Suppressor macrophage treated with lipopolysaccharide for 4 hours (primary cell): ENCODE results near the gene BRDT.

Experiments used
- DNase-seq: peaks from one replicate; pipeline ENCODE4 v3.0.0-alpha.2; 2020

Gene BRDT

GRCh38 chr1:91949356-91949699 lies at the start of gene BRDT:
Gene BRDT (plus strand): TSS chr1:91949401. CDS start chr1:91962755, 13,354 bp downstream.
- no peak for DNase-seq

- no peak for DNase-seq
Observed at GRCh38 chr1:91900562-91900961, 48.6 kb upstream of the BRDT start.

- no peak for DNase-seq
Observed at GRCh38 chr1:91901231-91901630, 48.0 kb upstream of the BRDT start.

GRCh38 chr1:91912266-91912665 lies 36.9 kb upstream of the BRDT start:
- DNase-seq = no peak

GRCh38 chr1:91913018-91913417 lies 36.2 kb upstream of the BRDT start:
- DNase-seq = no peak

- DNase-seq = no peak
Observed at GRCh38 chr1:91916046-91916445, 33.2 kb upstream of the BRDT start.

- DNase-seq = no peak
Observed at GRCh38 chr1:91916811-91917460, 32.3 kb upstream of the BRDT start.

- DNase-seq = no peak
Observed at GRCh38 chr1:91919962-91920361, 29.2 kb upstream of the BRDT start.

- no peak for DNase-seq
Observed at GRCh38 chr1:91924146-91924545, 25.1 kb upstream of the BRDT start.

- DNase-seq = no peak
Observed at GRCh38 chr1:91925644-91926435, 23.4 kb upstream of the BRDT start.

GRCh38 chr1:91928026-91928425 lies 21.2 kb upstream of the BRDT start:
- no peak for DNase-seq

- DNase-seq = no peak
Observed at GRCh38 chr1:91929250-91929649, 20.0 kb upstream of the BRDT start.

GRCh38 chr1:91937613-91938012 lies 11.6 kb upstream of the BRDT start:
- no peak for DNase-seq

- DNase-seq = no peak
Observed at GRCh38 chr1:91940496-91940895, 8.7 kb upstream of the BRDT start.

- DNase-seq = no peak
Observed at GRCh38 chr1:91944087-91944486, 5.1 kb upstream of the BRDT start.

- DNase-seq = no peak
Observed at GRCh38 chr1:91948097-91948496, 1.1 kb upstream of the BRDT start.

- DNase-seq = no peak
Observed at GRCh38 chr1:91948501-91949355, 473 bp upstream of the BRDT start.

- DNase-seq = no peak
Observed at GRCh38 chr1:91952187-91952586, 3.0 kb downstream of the BRDT start.

GRCh38 chr1:91958926-91959325 lies 9.7 kb downstream of the BRDT start:
- no peak for DNase-seq

- DNase-seq = no peak
Observed at GRCh38 chr1:91968334-91968733, 19.1 kb downstream of the BRDT start.

- DNase-seq = no peak
Observed at GRCh38 chr1:91979383-91979782, 30.2 kb downstream of the BRDT start.

GRCh38 chr1:91980663-91981062 lies 31.5 kb downstream of the BRDT start:
- no peak for DNase-seq

- DNase-seq = no peak
Observed at GRCh38 chr1:91981996-91982609, 32.9 kb downstream of the BRDT start.
